ENCODE measurements around the gene NONO. TPM values are rescaled to one million over a fixed set of nuclear protein-coding genes. Genes with fewer than 3 reads are reported as not detected.
"Not testable (repeated sequence)": the region's sequence is repeated elsewhere in the genome, so short reads cannot be mapped to it uniquely, and the experiment has no call there.

The NONO gene
- total RNA-seq, 2 donors from 2014 or later, result 168 to 243 TPM

GRCh38 chrX:71291381-71291780 lies 7.9 kb downstream of the NONO start:
- Histone ChIP-seq H3K4me3 (no peak overlapping the region), H3K27me3 (replicated peaks; ENCODE audit: insufficient read depth) (no peaks in the 10 kb centered on the region), H3K9me3 (no peaks in the 10 kb centered on the region), H3K4me1 (ENCODE audit: control insufficient read depth in 1 of 2, low read depth in 2 of 2) (peaks cover 0 to 17% of the 10 kb centered on the region in 2 donors), H3K36me3 (peaks cover 32% of the 10 kb centered on the region), H3K27ac (no peak overlapping the region)
- DNase-seq (ENCODE audit: low spot score) (no peak), ATAC-seq (ENCODE audit: insufficient number of reproducible peaks, low FRiP score, low read depth) (no peak)
- TF ChIP-seq CTCF (IDR thresholded peaks at IDR 0.05), result no peak

GRCh38 chrX:71292669-71293365 lies 9.4 kb downstream of the NONO start:
- TF ChIP-seq CTCF (IDR thresholded peaks at IDR 0.05), result no peak
- Histone ChIP-seq H3K4me1 (ENCODE audit: control insufficient read depth in 1 of 2, low read depth in 2 of 2) (peaks cover 0 to 9% of the 10 kb centered on the region in 2 donors), H3K4me3 (no peak overlapping the region), H3K36me3 (peaks cover 46% of the 10 kb centered on the region), H3K9me3 (no peaks in the 10 kb centered on the region), H3K27me3 (replicated peaks; ENCODE audit: insufficient read depth) (no peaks in the 10 kb centered on the region), H3K27ac (no peak overlapping the region)
- ATAC-seq (ENCODE audit: insufficient number of reproducible peaks, low FRiP score, low read depth), result no peak
- no peak for DNase-seq (ENCODE audit: low spot score)

- no peaks in the 10 kb centered on the region for H3K4me1 ChIP-seq (ENCODE audit: control insufficient read depth in 1 of 2, low read depth in 2 of 2)
- H3K36me3 ChIP-seq, result peaks cover 52% of the 10 kb centered on the region
- no peak overlapping the region for H3K27ac ChIP-seq
- no peak overlapping the region for H3K4me3 ChIP-seq
- DNase-seq (ENCODE audit: low spot score) (no peak), ATAC-seq (ENCODE audit: insufficient number of reproducible peaks, low FRiP score, low read depth) (no peak)
- TF ChIP-seq CTCF (IDR thresholded peaks at IDR 0.05), result no peak
- no peaks in the 10 kb centered on the region for H3K9me3 ChIP-seq
- H3K27me3 ChIP-seq (replicated peaks; ENCODE audit: insufficient read depth), result no peaks in the 10 kb centered on the region
Observed at GRCh38 chrX:71296806-71297205, 13.4 kb downstream of the NONO start.

GRCh38 chrX:71298119-71298518 lies 14.7 kb downstream of the NONO start:
- Histone ChIP-seq H3K4me1 (ENCODE audit: control insufficient read depth in 1 of 2, low read depth in 2 of 2) (peaks cover 2 to 6% of the 10 kb centered on the region in 2 donors), H3K27me3 (replicated peaks; ENCODE audit: insufficient read depth) (no peaks in the 10 kb centered on the region), H3K27ac (no peak overlapping the region), H3K36me3 (peaks cover 44% of the 10 kb centered on the region), H3K4me3 (no peak overlapping the region), H3K9me3 (no peaks in the 10 kb centered on the region)
- ATAC-seq (ENCODE audit: insufficient number of reproducible peaks, low FRiP score, low read depth) (no peak), DNase-seq (ENCODE audit: low spot score) (no peak)
- TF ChIP-seq CTCF (IDR thresholded peaks at IDR 0.05), result no peak

- peaks cover 28% of the 10 kb centered on the region for H3K36me3 ChIP-seq
- H3K4me3 ChIP-seq; H3K9me3 ChIP-seq; H3K27ac ChIP-seq; DNase-seq (ENCODE audit: low spot score); H3K27me3 ChIP-seq (replicated peaks; ENCODE audit: insufficient read depth); ATAC-seq (ENCODE audit: insufficient number of reproducible peaks, low FRiP score, low read depth): not testable (repeated sequence)
- H3K4me1 ChIP-seq (ENCODE audit: control insufficient read depth in 1 of 2, low read depth in 2 of 2), result peaks cover 4 to 12% of the 10 kb centered on the region in 2 donors
Observed at GRCh38 chrX:71300064-71300463, 16.6 kb downstream of the NONO start.

GRCh38 chrX:71300495-71300894 lies 17.1 kb downstream of the NONO start:
- not testable (repeated sequence) for H3K27me3 ChIP-seq (replicated peaks; ENCODE audit: insufficient read depth); DNase-seq (ENCODE audit: low spot score); H3K9me3 ChIP-seq; H3K4me3 ChIP-seq; ATAC-seq (ENCODE audit: insufficient number of reproducible peaks, low FRiP score, low read depth)
- peak overlapping the region in 1 of 2 donors; percentile 72 for H3K27ac ChIP-seq
- peaks cover 4 to 12% of the 10 kb centered on the region in 2 donors for H3K4me1 ChIP-seq (ENCODE audit: control insufficient read depth in 1 of 2, low read depth in 2 of 2)
- H3K36me3 ChIP-seq, result peaks cover 24% of the 10 kb centered on the region
